ENCODE data around the gene TTC1.

- TF ChIP-seq CTCF (conservative IDR thresholded peaks at IDR 0.05; ENCODE audit: low read length) = no peak
- no peak for TF ChIP-seq EZH2phosphoT487 (IDR thresholded peaks at IDR 0.05; ENCODE audit: borderline replicate concordance, low read depth, low read length)
Measured at GRCh38 chr5:160020266-160020770, 11.4 kb downstream of the TTC1 start.

All from OCI-LY7 (cell line).